Stomach (tissue), 9 donors: ENCODE results near the gene RALGDS. TPM values are rescaled to one million over a fixed set of nuclear protein-coding genes. Genes with fewer than 3 reads are reported as not detected.
"Not testable (repeated sequence)": the region's sequence is repeated elsewhere in the genome, so short reads cannot be mapped to it uniquely, and the experiment has no call there.

Experiments
- DNase-seq, 2 donors: peaks; one replicate each; pipeline versions ENCODE4 v3.0.0 to v3.0.0-alpha.2; 2013 to 2019
- H3K27ac ChIP-seq, 5 donors: fragments of 200-600 bp in 4 of 5; sonication (generic) in 4 of 5; one replicate each; pipeline ENCODE4 v1.5.1; 2013 to 2019; ENCODE audit warnings: mild to moderate bottlenecking in 1 of 5, moderate library complexity in 1 of 5
- H3K27me3 ChIP-seq, 3 donors: fragments of 200-600 bp; sonication (generic); one replicate each; pipeline ENCODE4 v1.5.1; 2017 to 2019; ENCODE audit warnings: mixed run types in 1 of 3
- H3K36me3 ChIP-seq, 4 donors: fragments of 200-600 bp; sonication (generic); 1 replicate in 3 of 4; 2 replicates in 1 of 4; pipeline ENCODE4 v1.5.1; 2016 to 2019
- H3K4me1 ChIP-seq, 4 donors: fragments of 200-600 bp; sonication (generic); one replicate each; pipeline ENCODE4 v1.5.1; 2016 to 2019
- H3K4me3 ChIP-seq, 4 donors: fragments of 200-600 bp; sonication (generic) in 3 of 4; one replicate each; pipeline ENCODE4 v1.5.1; 2016 to 2019; ENCODE audit warnings: mild to moderate bottlenecking in 1 of 4
- H3K9me3 ChIP-seq, 4 donors: fragments of 200-600 bp; sonication (generic); one replicate each; pipeline ENCODE4 v1.5.1; 2016 to 2019
- EP300 ChIP-seq: sonication (generic); formaldehyde crosslinking; IDR thresholded peaks from one replicate; pipeline ENCODE4 v1.6.1; 2017; ENCODE audit warnings: antibody characterized with exemption
- POLR2A ChIP-seq, 4 donors: fragments of 450-650 bp; IDR thresholded peaks; one replicate each; pipeline ENCODE4 v1.6.1; 2016; ENCODE audit warnings: antibody characterized with exemption in 4 of 4, control low read depth in 2 of 4, mild to moderate bottlenecking in 1 of 4, moderate library complexity in 1 of 4
- POLR2AphosphoS5 ChIP-seq, 3 donors: sonication (generic); formaldehyde crosslinking; IDR thresholded peaks; one replicate each; pipeline ENCODE4 v1.6.1; 2016; ENCODE audit warnings: antibody characterized with exemption in 3 of 3
- WGBS, 5 donors: extraction: QIAGEN DNeasy Blood & Tissue Kit in 3 of 5; methylation state at CpG; one replicate each; pipeline versions ENCODE4 v1.1.5 to v1.1.7; 2013 to 2018; 5-methylcytosine and 5-hydroxymethylcytosine counted together
- intact Hi-C: fragments of 100-400 bp; cut with DNase I; formaldehyde crosslinking; loops from one replicate; pipeline ENCODE4 v1.15.1; 2023; ENCODE audit warnings: low total_unique reads
- polyA plus RNA-seq, 3 donors: library from polyadenylated mRNA; stranded (reverse); fragments of 200-250 nt; gene quantifications; one replicate each; pipeline ENCODE4 v1.2.3, GENCODE V29; 2013
- total RNA-seq, 5 donors: library from RNA; depleted of rRNA; stranded (reverse); fragments of >200 nt; gene quantifications; one replicate each; pipeline versions ENCODE4 v1.1.0 to v1.2.3, GENCODE V29; 2014 to 2016
- TF ChIP-seq, protein P1 (sequence below), 7 experiments: fragments of 450-650 bp in 4 of 7; fragments of 200-600 bp in 3 of 7; sonication (generic) in 3 of 7; IDR thresholded peaks; one replicate each; pipeline ENCODE4 v1.5.1; 2016 to 2019; ENCODE audit warnings: antibody characterized with exemption in 7 of 7, control low read depth in 2 of 7, mild to moderate bottlenecking in 1 of 7
- donor health status: healthy with polysubstance abuse.
- donor health status: Bipolar disorder and iron deficiency.
- donor health status: healthy.

Gene RALGDS
- total and polyA plus RNA-seq, 8 donors = 20.5 to 242 (median 43.6) TPM

DNA sequence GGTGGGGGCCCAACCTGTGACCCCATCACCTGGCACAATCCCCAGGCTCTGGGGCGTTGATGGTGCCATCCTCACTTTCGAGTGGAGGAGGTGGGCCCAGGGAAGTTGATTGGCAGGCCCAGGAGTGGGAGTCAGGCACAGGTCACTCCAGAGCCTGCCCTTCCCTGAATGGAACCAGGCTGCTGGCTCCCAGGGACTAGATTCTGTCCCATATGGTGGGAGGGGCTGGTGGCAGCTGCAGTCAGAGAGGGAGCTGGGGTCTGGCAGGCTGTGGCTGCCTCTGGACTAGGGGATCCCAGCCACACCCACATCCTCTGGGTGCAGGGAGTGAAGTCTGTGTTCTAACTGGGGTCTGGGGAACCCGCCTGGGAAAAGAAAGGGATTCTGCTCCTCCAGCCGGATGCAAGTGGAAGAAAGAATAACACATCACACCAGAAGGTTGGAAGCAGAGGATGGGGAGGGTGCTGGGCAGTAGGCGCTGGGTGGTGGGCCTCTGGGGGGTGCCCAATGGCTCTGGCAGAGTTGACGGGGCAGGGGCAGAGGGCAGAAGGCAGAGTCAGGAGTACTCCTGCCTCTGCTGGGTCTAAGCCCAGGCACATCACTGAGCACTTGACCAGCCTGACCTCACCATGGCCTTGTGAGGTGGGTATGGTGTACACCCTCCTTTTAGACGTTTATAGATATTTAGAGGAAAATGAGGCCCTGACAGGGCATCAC lies 33.5 kb downstream of the RALGDS start:
- Histone ChIP-seq H3K36me3 (no peaks in the 10 kb centered on the region), H3K4me3 (no peak overlapping the region), H3K27ac (no peak overlapping the region), H3K9me3 (no peaks in the 10 kb centered on the region), H3K4me1 (no peaks in the 10 kb centered on the region), H3K27me3 (no peaks in the 10 kb centered on the region)
- WGBS, 5 donors = 69 to 77% (median 72%) methylated on average over 7 of the region's 7 CpGs
- intact Hi-C loops = no loop called here
- TF ChIP-seq POLR2A (IDR thresholded peaks at IDR 0.05) (no peak), EP300 (no peak), POLR2AphosphoS5 (IDR thresholded peaks at IDR 0.05) (no peak)
- TF ChIP-seq, protein P1, sequence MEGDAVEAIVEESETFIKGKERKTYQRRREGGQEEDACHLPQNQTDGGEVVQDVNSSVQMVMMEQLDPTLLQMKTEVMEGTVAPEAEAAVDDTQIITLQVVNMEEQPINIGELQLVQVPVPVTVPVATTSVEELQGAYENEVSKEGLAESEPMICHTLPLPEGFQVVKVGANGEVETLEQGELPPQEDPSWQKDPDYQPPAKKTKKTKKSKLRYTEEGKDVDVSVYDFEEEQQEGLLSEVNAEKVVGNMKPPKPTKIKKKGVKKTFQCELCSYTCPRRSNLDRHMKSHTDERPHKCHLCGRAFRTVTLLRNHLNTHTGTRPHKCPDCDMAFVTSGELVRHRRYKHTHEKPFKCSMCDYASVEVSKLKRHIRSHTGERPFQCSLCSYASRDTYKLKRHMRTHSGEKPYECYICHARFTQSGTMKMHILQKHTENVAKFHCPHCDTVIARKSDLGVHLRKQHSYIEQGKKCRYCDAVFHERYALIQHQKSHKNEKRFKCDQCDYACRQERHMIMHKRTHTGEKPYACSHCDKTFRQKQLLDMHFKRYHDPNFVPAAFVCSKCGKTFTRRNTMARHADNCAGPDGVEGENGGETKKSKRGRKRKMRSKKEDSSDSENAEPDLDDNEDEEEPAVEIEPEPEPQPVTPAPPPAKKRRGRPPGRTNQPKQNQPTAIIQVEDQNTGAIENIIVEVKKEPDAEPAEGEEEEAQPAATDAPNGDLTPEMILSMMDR (IDR thresholded peaks at IDR 0.05) = no peak
- no peak for DNase-seq

DNA sequence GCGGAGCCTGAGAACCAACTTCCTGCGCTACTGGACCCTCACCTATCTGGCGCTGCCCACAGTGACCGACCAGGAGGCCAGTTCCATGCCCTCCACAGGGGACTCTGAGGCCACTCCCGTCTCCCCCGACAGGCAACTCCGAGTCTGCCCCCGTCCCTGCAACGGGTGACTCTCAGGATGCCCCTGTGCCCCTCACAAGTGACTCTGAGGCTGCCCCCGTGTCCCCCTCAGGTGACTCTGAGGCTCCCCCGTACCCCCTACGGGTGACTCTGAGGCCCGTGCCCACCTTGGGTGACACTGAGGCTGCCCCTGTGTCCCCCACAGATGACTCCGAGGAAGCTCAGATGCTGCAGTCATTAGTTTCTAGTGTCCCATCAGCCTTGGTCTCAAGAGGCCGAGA lies 34.1 kb downstream of the RALGDS start:
- WGBS, 5 donors = 73 to 90% (median 79%) methylated on average over 8 to 15 of the region's 15 CpGs
- Histone ChIP-seq H3K36me3 (no peaks in the 10 kb centered on the region), H3K4me1 (no peaks in the 10 kb centered on the region), H3K4me3 (no peak overlapping the region), H3K27ac (no peak overlapping the region), H3K9me3 (no peaks in the 10 kb centered on the region), H3K27me3 (peaks cover 0 to 2% (median 0%) of the 10 kb centered on the region in 3 donors)
- no peak for TF ChIP-seq EP300
- TF ChIP-seq POLR2A (IDR thresholded peaks at IDR 0.05) = no peak
- TF ChIP-seq POLR2AphosphoS5 (IDR thresholded peaks at IDR 0.05) = no peak
- TF ChIP-seq, protein P1 (IDR thresholded peaks at IDR 0.05) = no peak
- intact Hi-C loops = no loop called here
- DNase-seq = no peak

GRCh38 chr9:133086212-133086860 lies 34.7 kb downstream of the RALGDS start:
- H3K27me3 ChIP-seq, H3K36me3 ChIP-seq, intact Hi-C loops, H3K9me3 ChIP-seq, H3K4me1 ChIP-seq, H3K4me3 ChIP-seq, H3K27ac ChIP-seq, DNase-seq: not testable (repeated sequence)
- WGBS, 5 donors = 83 to 95% (median 87%) methylated on average over 8 to 17 of the region's 17 CpGs

DNA sequence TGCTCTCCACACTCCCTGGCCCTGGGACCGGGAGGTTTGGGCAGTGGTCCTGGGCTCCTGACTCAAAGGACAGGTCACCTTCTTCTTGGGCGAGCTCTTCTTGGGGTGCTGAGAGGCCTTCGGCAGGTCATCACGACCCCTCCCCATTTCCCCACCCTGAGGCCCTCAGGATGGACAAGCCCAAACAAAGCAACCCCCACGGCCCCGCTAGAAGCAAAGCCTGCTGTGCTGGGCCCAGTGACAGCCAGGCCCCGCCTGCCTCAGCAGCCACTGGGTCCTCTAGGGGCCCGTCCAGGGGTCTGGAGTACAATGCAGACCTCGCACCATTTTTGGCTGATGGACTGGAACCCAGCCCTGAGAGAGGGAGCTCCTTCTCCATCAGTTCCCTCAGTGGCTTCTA lies 37.4 kb downstream of the RALGDS start:
- intact Hi-C loops, H3K36me3 ChIP-seq, DNase-seq, H3K9me3 ChIP-seq, H3K27me3 ChIP-seq, H3K4me1 ChIP-seq, H3K4me3 ChIP-seq, H3K27ac ChIP-seq: not testable (repeated sequence)
- 40 to 64% (median 62%) methylated on average over 3 to 9 of the region's 9 CpGs for WGBS, 5 donors

DNA sequence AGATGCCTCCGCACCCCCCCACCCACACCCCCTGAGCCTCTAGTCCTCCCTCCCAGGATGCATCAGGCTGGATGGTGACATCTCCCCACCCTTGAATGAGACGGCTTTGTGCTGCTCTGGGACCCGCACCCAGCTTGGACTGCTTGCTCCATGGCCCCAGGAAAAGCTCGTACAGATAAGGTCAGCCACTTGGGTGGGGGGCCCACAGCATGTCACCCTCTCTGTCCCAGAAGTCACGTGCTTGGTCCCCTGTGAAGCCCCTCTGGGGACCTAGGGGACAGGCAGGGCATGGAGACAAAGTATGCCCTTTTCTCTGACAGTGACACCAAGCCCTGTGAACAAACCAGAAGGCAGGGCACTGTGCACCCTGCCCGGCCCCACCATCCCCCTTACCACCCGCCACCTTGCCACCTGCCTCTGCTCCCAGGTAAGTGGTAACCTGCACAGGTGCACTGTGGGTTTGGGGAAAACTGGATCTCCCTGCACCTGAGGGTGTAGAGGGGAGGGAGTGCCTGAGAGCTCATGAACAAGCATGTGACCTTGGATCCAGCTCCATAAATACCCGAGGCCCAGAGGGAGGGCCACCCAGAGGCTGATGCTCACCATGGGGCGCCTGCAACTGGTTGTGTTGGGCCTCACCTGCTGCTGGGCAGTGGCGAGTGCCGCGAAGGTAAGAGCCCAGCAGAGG lies 38.9 kb downstream of the RALGDS start:
- H3K27me3 ChIP-seq, intact Hi-C loops, H3K4me3 ChIP-seq, DNase-seq, H3K36me3 ChIP-seq, H3K9me3 ChIP-seq, H3K27ac ChIP-seq, H3K4me1 ChIP-seq: not testable (repeated sequence)
- WGBS, 5 donors = 63 to 92% (median 73%) methylated on average over 2 to 7 of the region's 12 CpGs

- DNase-seq, H3K4me3 ChIP-seq, H3K27me3 ChIP-seq, H3K9me3 ChIP-seq, H3K4me1 ChIP-seq, H3K36me3 ChIP-seq, intact Hi-C loops, H3K27ac ChIP-seq: not testable (repeated sequence)
- 54 to 85% (median 81%) methylated on average over 5 to 10 of the region's 18 CpGs for WGBS, 5 donors
These were observed 40.0 kb downstream of the RALGDS start for GRCh38 chr9:133080786-133081779.
